Liver (tissue), 3 donors: Measurements from ENCODE around the gene FCSK.

Experiments used
- EGR1 ChIP-seq, 2 donors: IDR thresholded peaks; 2 replicates each; pipeline ENCODE4 v1.6.1; 2016 to 2018; ENCODE audit warnings: antibody characterized with exemption in 2 of 2, low read depth in 2 of 2
- FOXA1 ChIP-seq: IDR thresholded peaks from 2 replicates; pipeline ENCODE4 v1.6.1; 2016; ENCODE audit warnings: antibody characterized with exemption
- GABPA ChIP-seq, 2 donors: IDR thresholded peaks in 1 of 2; conservative IDR thresholded peaks in 1 of 2; 2 replicates each; pipeline ENCODE4 v1.6.1; 2016; ENCODE audit warnings: antibody characterized with exemption in 2 of 2, mild to moderate bottlenecking in 1 of 2, moderate library complexity in 1 of 2
- HNF4A ChIP-seq, 2 donors: conservative IDR thresholded peaks; 2 replicates each; pipeline ENCODE4 v1.6.1; 2016; ENCODE audit warnings: antibody characterized with exemption in 2 of 2, mild to moderate bottlenecking in 2 of 2
- RAD21 ChIP-seq, 2 donors: IDR thresholded peaks; 2 replicates each; pipeline ENCODE4 v1.6.1; 2016; ENCODE audit warnings: antibody characterized with exemption in 2 of 2, mild to moderate bottlenecking in 2 of 2
- RXRA ChIP-seq, 2 donors: IDR thresholded peaks; 2 replicates each; pipeline ENCODE4 v1.6.1; 2017 to 2018; ENCODE audit warnings: antibody characterized with exemption in 2 of 2, mild to moderate bottlenecking in 1 of 2
- SP1 ChIP-seq: IDR thresholded peaks from 2 replicates; pipeline ENCODE4 v1.6.1; 2018; ENCODE audit warnings: antibody characterized with exemption, mild to moderate bottlenecking
- TAF1 ChIP-seq: conservative IDR thresholded peaks from 2 replicates; pipeline ENCODE4 v1.6.1; 2016; ENCODE audit warnings: antibody characterized with exemption, mild to moderate bottlenecking
- YY1 ChIP-seq: IDR thresholded peaks from 2 replicates; pipeline ENCODE4 v1.6.1; 2016; ENCODE audit warnings: antibody characterized with exemption, mild to moderate bottlenecking
- TF ChIP-seq, protein P1 (sequence below): fragments of 150-350 bp; IDR thresholded peaks from 2 replicates; pipeline ENCODE4 v1.5.1; 2017; ENCODE audit warnings: improper control_type of control experiment, low read depth, low read length; ENCODE audit not compliant: missing input control
- TF ChIP-seq, protein P2 (sequence below): IDR thresholded peaks from 2 replicates; pipeline ENCODE4 v1.6.1; 2016; ENCODE audit warnings: antibody characterized with exemption
- TF ChIP-seq, protein P3 (sequence below): IDR thresholded peaks from 2 replicates; pipeline ENCODE4 v1.6.1; 2016; ENCODE audit warnings: antibody characterized with exemption, mild to moderate bottlenecking
- TF ChIP-seq, protein P4 (sequence below): IDR thresholded peaks from 2 replicates; pipeline ENCODE4 v1.6.1; 2016; ENCODE audit warnings: antibody characterized with exemption
- donor health status: healthy.
- donor health status: healthy.

DNA sequence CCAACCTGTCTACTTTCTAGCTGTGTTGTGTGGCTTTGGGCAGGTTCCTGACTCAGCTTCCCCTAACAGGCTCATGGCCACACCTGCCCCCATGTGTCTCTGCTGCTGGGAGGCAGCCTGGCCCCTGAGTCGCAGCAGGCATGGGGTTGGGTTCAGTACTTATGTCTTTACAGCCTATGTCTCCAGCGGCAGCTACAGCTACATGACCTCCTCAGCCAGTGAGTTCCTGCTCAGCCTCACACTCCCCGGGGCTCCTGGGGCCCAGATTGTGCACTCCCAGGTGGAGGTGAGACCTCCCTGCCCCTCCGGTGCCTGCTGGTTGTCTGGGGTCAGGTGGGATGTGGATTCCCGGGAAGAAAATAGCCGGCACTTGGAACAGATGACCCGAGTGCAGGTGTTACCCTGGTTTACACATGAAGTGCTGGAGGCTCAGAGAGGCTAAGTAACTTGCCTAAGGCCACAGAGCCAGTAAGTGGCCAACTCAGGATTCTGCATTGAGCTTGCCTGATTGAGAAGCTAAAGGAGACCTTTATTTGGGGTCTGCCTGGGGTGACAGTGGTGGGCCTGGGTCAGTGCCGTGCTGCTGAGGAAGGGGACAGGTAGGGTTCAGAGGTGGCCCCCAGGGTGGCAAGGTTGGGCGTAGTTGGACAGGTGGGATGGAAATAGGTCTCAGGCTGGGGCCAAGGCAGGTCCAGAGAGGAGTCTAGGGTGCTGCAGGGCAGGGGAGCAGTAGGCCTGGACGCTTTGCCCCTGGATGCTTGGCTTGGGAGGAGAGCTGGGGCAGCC is 15.9 kb downstream of the FCSK start:
- TF ChIP-seq, protein P1, sequence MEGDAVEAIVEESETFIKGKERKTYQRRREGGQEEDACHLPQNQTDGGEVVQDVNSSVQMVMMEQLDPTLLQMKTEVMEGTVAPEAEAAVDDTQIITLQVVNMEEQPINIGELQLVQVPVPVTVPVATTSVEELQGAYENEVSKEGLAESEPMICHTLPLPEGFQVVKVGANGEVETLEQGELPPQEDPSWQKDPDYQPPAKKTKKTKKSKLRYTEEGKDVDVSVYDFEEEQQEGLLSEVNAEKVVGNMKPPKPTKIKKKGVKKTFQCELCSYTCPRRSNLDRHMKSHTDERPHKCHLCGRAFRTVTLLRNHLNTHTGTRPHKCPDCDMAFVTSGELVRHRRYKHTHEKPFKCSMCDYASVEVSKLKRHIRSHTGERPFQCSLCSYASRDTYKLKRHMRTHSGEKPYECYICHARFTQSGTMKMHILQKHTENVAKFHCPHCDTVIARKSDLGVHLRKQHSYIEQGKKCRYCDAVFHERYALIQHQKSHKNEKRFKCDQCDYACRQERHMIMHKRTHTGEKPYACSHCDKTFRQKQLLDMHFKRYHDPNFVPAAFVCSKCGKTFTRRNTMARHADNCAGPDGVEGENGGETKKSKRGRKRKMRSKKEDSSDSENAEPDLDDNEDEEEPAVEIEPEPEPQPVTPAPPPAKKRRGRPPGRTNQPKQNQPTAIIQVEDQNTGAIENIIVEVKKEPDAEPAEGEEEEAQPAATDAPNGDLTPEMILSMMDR: no peak
- TF ChIP-seq, protein P2, sequence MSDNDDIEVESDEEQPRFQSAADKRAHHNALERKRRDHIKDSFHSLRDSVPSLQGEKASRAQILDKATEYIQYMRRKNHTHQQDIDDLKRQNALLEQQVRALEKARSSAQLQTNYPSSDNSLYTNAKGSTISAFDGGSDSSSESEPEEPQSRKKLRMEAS: no peak
- TF ChIP-seq, protein P3, sequence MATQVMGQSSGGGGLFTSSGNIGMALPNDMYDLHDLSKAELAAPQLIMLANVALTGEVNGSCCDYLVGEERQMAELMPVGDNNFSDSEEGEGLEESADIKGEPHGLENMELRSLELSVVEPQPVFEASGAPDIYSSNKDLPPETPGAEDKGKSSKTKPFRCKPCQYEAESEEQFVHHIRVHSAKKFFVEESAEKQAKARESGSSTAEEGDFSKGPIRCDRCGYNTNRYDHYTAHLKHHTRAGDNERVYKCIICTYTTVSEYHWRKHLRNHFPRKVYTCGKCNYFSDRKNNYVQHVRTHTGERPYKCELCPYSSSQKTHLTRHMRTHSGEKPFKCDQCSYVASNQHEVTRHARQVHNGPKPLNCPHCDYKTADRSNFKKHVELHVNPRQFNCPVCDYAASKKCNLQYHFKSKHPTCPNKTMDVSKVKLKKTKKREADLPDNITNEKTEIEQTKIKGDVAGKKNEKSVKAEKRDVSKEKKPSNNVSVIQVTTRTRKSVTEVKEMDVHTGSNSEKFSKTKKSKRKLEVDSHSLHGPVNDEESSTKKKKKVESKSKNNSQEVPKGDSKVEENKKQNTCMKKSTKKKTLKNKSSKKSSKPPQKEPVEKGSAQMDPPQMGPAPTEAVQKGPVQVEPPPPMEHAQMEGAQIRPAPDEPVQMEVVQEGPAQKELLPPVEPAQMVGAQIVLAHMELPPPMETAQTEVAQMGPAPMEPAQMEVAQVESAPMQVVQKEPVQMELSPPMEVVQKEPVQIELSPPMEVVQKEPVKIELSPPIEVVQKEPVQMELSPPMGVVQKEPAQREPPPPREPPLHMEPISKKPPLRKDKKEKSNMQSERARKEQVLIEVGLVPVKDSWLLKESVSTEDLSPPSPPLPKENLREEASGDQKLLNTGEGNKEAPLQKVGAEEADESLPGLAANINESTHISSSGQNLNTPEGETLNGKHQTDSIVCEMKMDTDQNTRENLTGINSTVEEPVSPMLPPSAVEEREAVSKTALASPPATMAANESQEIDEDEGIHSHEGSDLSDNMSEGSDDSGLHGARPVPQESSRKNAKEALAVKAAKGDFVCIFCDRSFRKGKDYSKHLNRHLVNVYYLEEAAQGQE: no peak
- TF ChIP-seq RAD21 (IDR thresholded peaks at IDR 0.05): no peak
- TF ChIP-seq SP1: no peak
- TF ChIP-seq RXRA (IDR thresholded peaks at IDR 0.05): no peak
- no peak for TF ChIP-seq YY1
- TF ChIP-seq TAF1: no peak
- TF ChIP-seq FOXA1: no peak
- no peak for TF ChIP-seq GABPA (IDR thresholded peaks at IDR 0.05 in 1 of 2, conservative IDR thresholded peaks at IDR 0.05 in 1 of 2)
- TF ChIP-seq, protein P4, sequence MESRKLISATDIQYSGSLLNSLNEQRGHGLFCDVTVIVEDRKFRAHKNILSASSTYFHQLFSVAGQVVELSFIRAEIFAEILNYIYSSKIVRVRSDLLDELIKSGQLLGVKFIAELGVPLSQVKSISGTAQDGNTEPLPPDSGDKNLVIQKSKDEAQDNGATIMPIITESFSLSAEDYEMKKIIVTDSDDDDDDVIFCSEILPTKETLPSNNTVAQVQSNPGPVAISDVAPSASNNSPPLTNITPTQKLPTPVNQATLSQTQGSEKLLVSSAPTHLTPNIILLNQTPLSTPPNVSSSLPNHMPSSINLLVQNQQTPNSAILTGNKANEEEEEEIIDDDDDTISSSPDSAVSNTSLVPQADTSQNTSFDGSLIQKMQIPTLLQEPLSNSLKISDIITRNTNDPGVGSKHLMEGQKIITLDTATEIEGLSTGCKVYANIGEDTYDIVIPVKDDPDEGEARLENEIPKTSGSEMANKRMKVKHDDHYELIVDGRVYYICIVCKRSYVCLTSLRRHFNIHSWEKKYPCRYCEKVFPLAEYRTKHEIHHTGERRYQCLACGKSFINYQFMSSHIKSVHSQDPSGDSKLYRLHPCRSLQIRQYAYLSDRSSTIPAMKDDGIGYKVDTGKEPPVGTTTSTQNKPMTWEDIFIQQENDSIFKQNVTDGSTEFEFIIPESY: no peak
- no peak for TF ChIP-seq HNF4A (conservative IDR thresholded peaks at IDR 0.05)
- no peak for TF ChIP-seq EGR1 (IDR thresholded peaks at IDR 0.05; ENCODE audit: low read depth in 2 of 2)
